Aorta (tissue), 5 donors: Measurements from ENCODE around the gene CAMSAP1. TPM values are rescaled to one million over a fixed set of nuclear protein-coding genes. Genes with fewer than 3 reads are reported as not detected.

Experiments
- ATAC-seq: fragments of 200-7000 bp; cut with Tn5 transposase; one replicate; pipeline ENCODE4 v1.9.1; 2022; ENCODE audit warnings: moderate library complexity; ENCODE audit not compliant: low FRiP score
- DNase-seq, 2 donors: peaks; one replicate each; pipeline ENCODE4 v3.0.0-alpha.2; 2020
- H3K27ac ChIP-seq, 2 donors: one replicate each; pipeline ENCODE4 v1.5.1; 2013; ENCODE audit warnings: low read length in 2 of 2, mild to moderate bottlenecking in 2 of 2, moderate library complexity in 2 of 2, control low read depth in 1 of 2, inconsistent platforms in 1 of 2, low read depth in 1 of 2
- H3K27me3 ChIP-seq, 2 donors: one replicate each; pipeline ENCODE4 v1.6.1; 2013; ENCODE audit warnings: control low read depth in 1 of 2, low read length in 1 of 2, mild to moderate bottlenecking in 1 of 2, moderate library complexity in 1 of 2; ENCODE audit not compliant: insufficient read depth in 2 of 2, control insufficient read depth in 1 of 2
- H3K36me3 ChIP-seq, 2 donors: one replicate each; pipeline ENCODE4 v1.6.1; 2013; ENCODE audit warnings: control low read depth in 1 of 2, low read length in 1 of 2, mild to moderate bottlenecking in 1 of 2; ENCODE audit not compliant: insufficient read depth in 2 of 2, control insufficient read depth in 1 of 2
- H3K4me1 ChIP-seq, 2 donors: one replicate each; pipeline ENCODE4 v1.6.1; 2013; ENCODE audit warnings: low read length in 2 of 2, control low read depth in 1 of 2, mild to moderate bottlenecking in 1 of 2, moderate library complexity in 1 of 2; ENCODE audit not compliant: insufficient read depth in 2 of 2, control insufficient read depth in 1 of 2
- H3K4me3 ChIP-seq, 2 donors: one replicate each; pipeline ENCODE4 v1.5.1; 2013; ENCODE audit warnings: low read length in 2 of 2, control low read depth in 1 of 2, mild to moderate bottlenecking in 1 of 2
- H3K9me3 ChIP-seq: one replicate; pipeline ENCODE4 v1.6.1; 2013; ENCODE audit warnings: mild to moderate bottlenecking, low read length; ENCODE audit not compliant: control insufficient read depth
- WGBS, 2 donors: extraction: QIAGEN DNeasy Blood & Tissue Kit; methylation state at CpG; one replicate each; pipeline ENCODE4 v1.1.7; 2013; 5-methylcytosine and 5-hydroxymethylcytosine counted together
- intact Hi-C, 2 donors: fragments of 100-400 bp; cut with DNase I; formaldehyde crosslinking; loops; one replicate each; pipeline versions ENCODE4 v1.14.2 to v1.15.0; 2022
- polyA plus RNA-seq, 2 donors: library from polyadenylated mRNA; stranded (reverse); fragments of 200-250 nt; gene quantifications; one replicate each; pipeline ENCODE4 v1.2.3, GENCODE V29; 2013
- total RNA-seq, 2 donors: library from RNA; stranded (reverse); fragmentation: NEBNext Ultra II Directional; extraction: Animal tissue kit (Norgen Biotek cat#: 25700); gene quantifications; one replicate each; pipeline ENCODE4 v1.2.1, GENCODE V29; 2021
- donor health status: healthy with polysubstance abuse.
- donor health status: Bipolar disorder and iron deficiency.
- donor health status: DM: no; HTN: no; CAD: no.
- donor health status: DM: no; HTN: no; CAD: no.
- donor health status: DM: yes; HTN: yes; CAD: no.

The CAMSAP1 gene
- total and polyA plus RNA-seq, 4 donors = 2.5 to 28.0 (median 15.8) TPM

DNA sequence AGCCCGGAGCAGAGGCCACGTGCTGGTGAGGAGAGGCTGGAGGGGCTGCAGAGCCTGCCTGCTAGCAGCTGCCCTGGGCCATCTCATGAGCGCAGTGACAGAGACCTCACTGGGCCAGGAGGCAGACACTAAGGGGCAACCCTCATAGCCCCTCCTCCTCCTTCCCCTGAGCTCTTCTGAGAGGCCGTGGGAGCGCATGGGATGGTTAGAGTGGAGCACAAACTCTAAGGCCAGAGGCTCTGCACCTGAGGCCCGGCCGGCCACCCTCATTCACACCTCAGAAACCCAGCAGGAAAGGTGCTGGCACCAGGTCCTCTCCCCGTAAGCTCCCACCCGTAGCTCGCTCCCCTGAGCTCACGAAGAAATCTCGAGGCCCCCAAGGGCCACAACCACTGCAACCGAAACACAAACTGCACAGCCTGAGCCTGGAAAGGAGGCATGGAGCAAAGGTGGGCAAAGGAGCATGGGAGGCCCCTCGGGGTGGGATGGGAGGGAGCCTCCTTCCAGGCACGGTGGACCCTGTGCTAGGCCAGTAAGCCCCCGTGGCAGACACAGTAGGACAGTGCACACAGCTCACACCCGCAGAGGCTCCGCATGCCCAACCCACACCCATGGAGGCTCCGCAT, 17.7 kb downstream of the CAMSAP1 start:
- Histone ChIP-seq H3K36me3 (no peaks in the 10 kb centered on the region), H3K27me3 (no peaks in the 10 kb centered on the region), H3K9me3 (no peaks in the 10 kb centered on the region), H3K27ac (no peak overlapping the region), H3K4me1 (peaks cover 0 to 2% of the 10 kb centered on the region in 2 donors), H3K4me3 (no peak overlapping the region)
- 89 to 93% methylated on average over 19 of the region's 19 CpGs for WGBS, 2 donors
- no peak for ATAC-seq
- DNase-seq = no peak
- intact Hi-C loops = no loop called here

DNA sequence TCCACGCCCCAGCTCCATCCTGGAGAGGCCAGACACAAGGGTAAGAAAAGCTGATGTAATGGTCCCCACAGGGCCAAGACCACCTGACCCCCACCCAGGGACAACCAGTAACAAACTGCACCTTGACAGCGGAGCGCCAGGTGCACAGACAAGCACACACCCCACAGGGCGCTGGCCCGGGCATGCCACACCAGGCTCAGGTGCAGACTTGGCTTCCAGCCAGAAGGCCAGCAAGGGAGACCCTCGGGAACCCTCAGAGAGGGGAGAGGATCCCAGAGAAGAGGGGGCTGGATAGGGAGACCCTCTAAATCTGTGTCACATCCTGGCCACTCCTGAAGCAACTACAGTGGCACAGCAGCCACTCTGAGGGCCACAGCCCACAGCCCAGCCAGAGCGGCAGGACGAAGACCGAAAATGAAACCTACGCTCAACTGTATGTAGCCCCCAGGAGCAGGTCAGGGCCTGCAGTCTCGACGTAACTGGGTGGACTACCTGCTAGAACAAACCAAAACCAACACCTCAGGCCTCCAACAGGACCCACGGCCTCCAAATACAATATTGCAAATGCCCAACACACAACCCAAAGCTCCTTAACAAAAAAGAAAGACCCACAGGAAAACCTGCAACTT, 18.5 kb downstream of the CAMSAP1 start:
- H3K36me3 ChIP-seq = no peaks in the 10 kb centered on the region
- no peak overlapping the region for H3K4me3 ChIP-seq
- no peaks in the 10 kb centered on the region for H3K9me3 ChIP-seq
- H3K4me1 ChIP-seq = peaks cover 0 to 2% of the 10 kb centered on the region in 2 donors
- ATAC-seq = no peak
- intact Hi-C loops = no loop called here
- H3K27me3 ChIP-seq = no peaks in the 10 kb centered on the region
- H3K27ac ChIP-seq = no peak overlapping the region
- 94 to 98% methylated on average over 13 of the region's 13 CpGs for WGBS, 2 donors
- DNase-seq = no peak

DNA sequence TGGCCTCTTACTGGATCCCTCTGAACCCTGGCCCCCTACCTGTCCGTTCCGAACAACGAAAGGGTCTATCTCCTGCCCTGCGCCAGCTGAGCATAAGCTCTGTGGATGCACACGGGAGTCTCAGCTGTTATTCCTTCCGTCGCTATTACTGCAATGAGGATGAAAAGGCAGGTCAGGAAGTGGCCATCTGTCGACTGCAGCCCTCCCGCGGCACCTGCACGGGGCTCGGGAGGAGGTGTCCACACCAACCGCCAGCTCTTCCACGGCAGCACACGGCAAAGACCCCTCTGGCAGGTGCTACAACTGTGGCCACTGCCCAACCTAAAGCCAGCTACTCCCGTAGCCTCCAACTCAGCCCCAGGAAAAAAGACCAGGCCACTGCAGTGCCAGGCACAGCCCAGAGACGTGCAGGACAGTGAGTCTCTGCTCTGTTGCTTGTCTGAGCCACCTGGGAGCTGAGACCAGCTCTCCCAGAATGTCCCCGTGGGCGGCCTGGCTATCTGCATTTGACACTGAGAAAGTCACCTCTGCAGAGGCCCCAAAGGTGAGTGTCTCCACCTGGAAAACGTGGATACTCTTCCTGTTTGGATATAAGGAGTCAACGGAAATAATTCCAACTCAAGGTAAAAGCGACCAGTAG, 19.1 kb downstream of the CAMSAP1 start:
- H3K27ac ChIP-seq = no peak overlapping the region
- H3K27me3 ChIP-seq = no peaks in the 10 kb centered on the region
- ATAC-seq (no peak), DNase-seq (no peak)
- H3K36me3 ChIP-seq = no peaks in the 10 kb centered on the region
- WGBS, 2 donors = 89 to 92% methylated on average over 22 of the region's 22 CpGs
- peaks cover 0 to 2% of the 10 kb centered on the region in 2 donors for H3K4me1 ChIP-seq
- no peaks in the 10 kb centered on the region for H3K9me3 ChIP-seq
- intact Hi-C loops = no loop called here
- H3K4me3 ChIP-seq = no peak overlapping the region

DNA sequence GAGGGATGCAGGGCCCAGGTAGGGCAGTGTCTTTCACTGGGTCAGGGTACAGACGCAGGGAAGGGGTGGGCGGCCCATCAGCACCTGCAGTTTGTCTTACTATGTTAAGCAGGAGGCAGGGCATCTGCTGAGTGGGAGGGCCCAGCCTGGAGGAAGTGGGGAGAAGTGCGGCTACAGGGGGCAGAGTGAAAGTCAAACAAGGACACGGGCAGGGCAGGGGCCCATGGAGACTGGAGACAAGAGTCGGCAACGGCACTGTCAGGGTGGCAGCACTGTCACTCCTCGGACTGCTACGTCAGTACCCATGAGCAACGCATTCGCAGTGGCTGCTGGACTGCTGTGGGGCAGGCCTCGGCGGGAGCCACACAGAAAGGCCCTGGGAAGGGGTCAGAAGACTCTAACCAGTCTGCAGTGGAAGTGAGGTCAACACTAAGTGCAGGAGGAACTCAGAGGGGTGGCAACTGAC, 19.7 kb downstream of the CAMSAP1 start:
- Histone ChIP-seq H3K36me3 (no peaks in the 10 kb centered on the region), H3K27me3 (no peaks in the 10 kb centered on the region), H3K4me1 (peaks cover 0 to 2% of the 10 kb centered on the region in 2 donors), H3K9me3 (no peaks in the 10 kb centered on the region), H3K4me3 (no peak overlapping the region), H3K27ac (no peak overlapping the region)
- ATAC-seq = peak; percentile 5
- peak in 1 of 2 donors; percentile 65 for DNase-seq
- intact Hi-C loops = no loop called here
- WGBS, 2 donors = 64 to 70% methylated on average over 12 of the region's 12 CpGs

DNA sequence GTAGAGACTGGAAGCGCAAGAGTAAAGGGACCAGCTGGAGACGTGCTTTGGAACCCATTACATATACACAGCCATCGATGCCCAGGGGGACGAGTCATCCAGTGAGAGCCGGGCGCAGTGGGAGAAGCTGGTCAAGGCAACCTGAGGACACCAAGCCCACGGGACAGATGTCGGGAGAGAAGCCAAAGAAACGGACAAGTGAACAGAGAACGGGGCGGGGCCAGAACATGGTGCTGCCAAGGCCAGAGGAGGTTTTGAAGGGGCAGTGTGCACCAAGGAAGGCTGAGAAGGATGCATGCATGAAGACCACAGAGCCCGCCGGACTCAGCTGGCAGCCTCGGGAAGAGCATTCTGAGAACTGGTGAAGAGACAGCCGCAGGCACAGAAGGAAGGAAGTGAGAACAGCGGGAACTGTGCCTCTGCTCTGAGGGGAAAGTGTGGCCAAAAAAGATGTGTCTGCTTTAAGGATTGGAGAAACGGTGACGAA, 20.3 kb downstream of the CAMSAP1 start:
- Histone ChIP-seq H3K9me3 (no peaks in the 10 kb centered on the region), H3K4me1 (peaks cover 0 to 2% of the 10 kb centered on the region in 2 donors), H3K27ac (no peak overlapping the region), H3K27me3 (no peaks in the 10 kb centered on the region), H3K36me3 (no peaks in the 10 kb centered on the region), H3K4me3 (no peak overlapping the region)
- WGBS, 2 donors = 21 to 27% methylated on average over 18 of the region's 18 CpGs
- ATAC-seq (peak; percentile 42), DNase-seq (peak; percentile 57 to 80)
- intact Hi-C loops = no loop called here

DNA sequence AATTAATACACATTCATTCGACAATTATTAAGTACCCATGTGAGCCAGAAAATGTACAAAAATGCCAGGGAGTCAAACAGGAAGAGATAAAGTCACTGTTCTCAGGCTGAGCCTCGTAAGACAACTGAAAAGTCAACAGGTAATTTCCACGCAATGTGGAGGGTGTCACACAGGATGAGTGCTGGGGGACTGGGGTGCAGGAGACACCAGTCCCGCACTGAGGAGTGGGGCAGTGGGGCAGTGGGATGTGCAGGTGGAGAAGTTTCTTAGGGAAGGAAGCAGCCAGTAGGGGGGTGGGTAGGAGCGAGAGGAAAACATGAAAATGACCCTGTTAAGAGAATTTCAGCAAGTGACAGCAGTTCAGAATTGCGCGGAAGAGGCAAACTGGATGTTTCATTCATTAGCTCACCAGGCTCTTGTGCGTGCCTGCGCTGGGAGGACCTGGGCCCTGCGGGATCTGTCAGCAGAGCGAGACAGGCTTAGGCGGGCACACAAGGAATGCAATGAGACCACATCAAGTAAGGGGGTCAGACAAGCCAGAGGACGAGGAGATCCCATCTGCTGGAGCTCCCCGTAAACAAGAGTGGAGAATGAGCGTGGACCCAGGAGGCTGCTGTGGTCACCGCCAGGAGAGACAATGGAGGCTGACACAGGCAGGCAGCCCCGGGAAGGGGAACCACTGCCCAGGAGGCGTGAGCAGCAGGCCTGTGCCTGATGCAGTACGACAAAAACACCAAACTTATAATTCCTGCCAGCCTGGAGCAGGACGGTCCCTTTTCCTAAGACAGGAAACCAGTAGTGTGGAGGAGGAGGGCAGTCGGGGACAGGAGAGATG, 21.0 kb downstream of the CAMSAP1 start:
- Histone ChIP-seq H3K27ac (no peak overlapping the region), H3K9me3 (no peaks in the 10 kb centered on the region), H3K36me3 (peaks cover 0 to 2% of the 10 kb centered on the region in 2 donors), H3K4me3 (no peak overlapping the region), H3K4me1 (peaks cover 0 to 2% of the 10 kb centered on the region in 2 donors), H3K27me3 (no peaks in the 10 kb centered on the region)
- DNase-seq (no peak), ATAC-seq (no peak)
- intact Hi-C loops = no loop called here
- 78% methylated on average over 21 of the region's 21 CpGs for WGBS, 2 donors

DNA sequence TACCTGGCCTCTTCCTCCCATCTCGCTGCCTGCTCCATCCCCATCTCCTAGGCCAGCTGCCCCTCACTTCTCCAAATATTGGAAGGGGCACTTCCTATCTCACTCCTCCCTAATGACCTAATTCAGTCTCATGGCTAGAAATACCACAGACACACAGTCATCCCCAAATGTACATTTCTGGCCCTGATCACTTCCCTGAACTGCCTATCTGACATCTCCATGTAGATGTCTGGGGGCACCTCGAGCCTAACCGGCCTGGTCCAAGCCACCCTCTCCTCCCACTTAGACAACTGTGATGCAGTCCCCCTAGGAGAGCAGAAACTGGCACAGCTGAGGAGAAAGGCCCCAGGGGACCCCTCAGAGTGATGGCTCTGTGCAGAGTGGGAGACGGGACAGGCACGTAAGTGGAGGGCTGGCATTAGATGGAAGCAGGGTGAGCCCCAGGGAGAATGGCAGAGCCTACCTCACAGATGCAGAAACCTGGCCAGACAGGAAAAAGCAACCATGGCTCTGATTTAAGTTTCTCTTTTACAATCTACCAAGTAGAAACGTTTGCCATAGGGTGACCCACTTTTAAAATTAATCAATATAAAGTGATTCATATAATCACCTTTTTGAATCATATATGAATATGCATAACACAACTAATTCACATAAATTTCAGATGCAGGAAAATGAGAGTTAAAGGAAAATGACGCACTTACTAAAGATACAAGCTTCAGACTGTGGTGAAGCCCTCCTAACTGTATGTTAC, 22.1 kb downstream of the CAMSAP1 start:
- DNase-seq (no peak), ATAC-seq (no peak)
- intact Hi-C loops = no loop called here
- peaks cover 0 to 2% of the 10 kb centered on the region in 2 donors for H3K4me1 ChIP-seq
- peaks cover 0 to 2% of the 10 kb centered on the region in 2 donors for H3K36me3 ChIP-seq
- H3K4me3 ChIP-seq = no peak overlapping the region
- no peaks in the 10 kb centered on the region for H3K27me3 ChIP-seq
- 34 to 35% methylated on average over 7 of the region's 7 CpGs for WGBS, 2 donors
- H3K9me3 ChIP-seq = no peaks in the 10 kb centered on the region
- no peak overlapping the region for H3K27ac ChIP-seq
